H9 (cell line): ENCODE results near the gene LRRN4CL. TPM values are rescaled to one million over a fixed set of nuclear protein-coding genes. Genes with fewer than 3 reads are reported as not detected.

Source experiments
- DNase-seq: peaks from one replicate; pipeline ENCODE4 v3.0.0-alpha.2; 2017
- H2AFZ ChIP-seq: one replicate; pipeline ENCODE4 v1.6.1; 2013; ENCODE audit warnings: mild to moderate bottlenecking, low read length, control low read depth, moderate library complexity
- H2AK5ac ChIP-seq: 2 replicates; pipeline ENCODE4 v1.6.1; 2013; ENCODE audit warnings: low read length, control low read depth, mixed read lengths; ENCODE audit not compliant: insufficient read length
- H2BK120ac ChIP-seq: one replicate; pipeline ENCODE4 v1.6.1; 2013; ENCODE audit warnings: low read depth, mild to moderate bottlenecking, low read length, control low read depth, inconsistent platforms; ENCODE audit not compliant: poor library complexity, severe bottlenecking
- H2BK12ac ChIP-seq: 2 replicates; pipeline ENCODE4 v1.6.1; 2013; ENCODE audit warnings: low read length, control low read depth, mixed read lengths, low read depth; ENCODE audit not compliant: insufficient read length
- H2BK15ac ChIP-seq: 2 replicates; pipeline ENCODE4 v1.6.1; 2013; ENCODE audit warnings: low read depth, low read length, control low read depth
- H2BK20ac ChIP-seq: one replicate; pipeline ENCODE4 v1.6.1; 2013; ENCODE audit warnings: low read depth, mild to moderate bottlenecking, low read length, control low read depth, inconsistent platforms; ENCODE audit not compliant: poor library complexity, severe bottlenecking
- H2BK5ac ChIP-seq: 2 replicates; pipeline ENCODE4 v1.6.1; 2013; ENCODE audit warnings: low read length, control low read depth, mixed read lengths; ENCODE audit not compliant: insufficient read length
- H3K14ac ChIP-seq: 2 replicates; pipeline ENCODE4 v1.6.1; 2013; ENCODE audit warnings: low read length, control low read depth; ENCODE audit not compliant: insufficient read depth
- H3K18ac ChIP-seq: 2 replicates; pipeline ENCODE4 v1.6.1; 2013; ENCODE audit warnings: low read depth, mild to moderate bottlenecking, mixed read lengths, low read length, control low read depth; ENCODE audit not compliant: insufficient read length
- H3K23ac ChIP-seq: 2 replicates; pipeline ENCODE4 v1.6.1; 2013; ENCODE audit warnings: low read length, control low read depth, mixed read lengths, low read depth; ENCODE audit not compliant: insufficient read length
- H3K23me2 ChIP-seq: 2 replicates; pipeline ENCODE4 v1.6.1; 2013; ENCODE audit warnings: low read depth, mild to moderate bottlenecking, mixed read lengths, low read length, control low read depth; ENCODE audit not compliant: insufficient read length, poor library complexity, severe bottlenecking
- H3K27ac ChIP-seq: 2 replicates; pipeline ENCODE4 v1.5.1; 2013; ENCODE audit warnings: low read length, control low read depth, mixed read lengths, low read depth; ENCODE audit not compliant: insufficient read length
- H3K27me3 ChIP-seq: 2 replicates; pipeline ENCODE4 v1.6.1; 2013; ENCODE audit warnings: low read length, control low read depth, inconsistent platforms; ENCODE audit not compliant: insufficient read depth
- H3K4ac ChIP-seq: 2 replicates; pipeline ENCODE4 v1.6.1; 2013; ENCODE audit warnings: low read depth, mild to moderate bottlenecking, control low read depth, inconsistent platforms, low read length, moderate library complexity
- H3K4me1 ChIP-seq: 2 replicates; pipeline ENCODE4 v1.6.1; 2013; ENCODE audit warnings: low read length, control low read depth, inconsistent platforms; ENCODE audit not compliant: insufficient read depth
- H3K4me2 ChIP-seq: 2 replicates; pipeline ENCODE4 v1.6.1; 2013; ENCODE audit warnings: low read length, control low read depth, mixed read lengths; ENCODE audit not compliant: insufficient read length, insufficient read depth
- H3K56ac ChIP-seq: 2 replicates; pipeline ENCODE4 v1.6.1; 2013; ENCODE audit warnings: low read depth, mild to moderate bottlenecking, mixed read lengths, low read length, control low read depth; ENCODE audit not compliant: insufficient read length
- H3K79me1 ChIP-seq: 2 replicates; pipeline ENCODE4 v1.6.1; 2013; ENCODE audit warnings: low read depth, mild to moderate bottlenecking, moderate library complexity, low read length, control low read depth, inconsistent platforms; ENCODE audit not compliant: insufficient read depth, poor library complexity, severe bottlenecking
- H3K79me2 ChIP-seq: 2 replicates; pipeline ENCODE4 v1.6.1; 2013; ENCODE audit warnings: low read length, control low read depth, inconsistent platforms; ENCODE audit not compliant: insufficient read depth
- H3K9ac ChIP-seq: 2 replicates; pipeline ENCODE4 v1.6.1; 2013; ENCODE audit warnings: low read length, control low read depth, mixed read lengths; ENCODE audit not compliant: insufficient read length; ENCODE audit errors: extremely low read depth
- H3K9me3 ChIP-seq: one replicate; pipeline ENCODE4 v1.6.1; 2013; ENCODE audit warnings: low read depth, low read length, inconsistent platforms; ENCODE audit not compliant: control insufficient read depth
- H3T11ph ChIP-seq: one replicate; pipeline ENCODE4 v1.6.1; 2013; ENCODE audit warnings: mild to moderate bottlenecking, low read length, control low read depth, inconsistent platforms
- H4K20me1 ChIP-seq: one replicate; pipeline ENCODE4 v1.6.1; 2013; ENCODE audit not compliant: control insufficient read depth, insufficient read length, insufficient read depth
- H4K5ac ChIP-seq: 2 replicates; pipeline ENCODE4 v1.6.1; 2013; ENCODE audit warnings: low read depth, mild to moderate bottlenecking, mixed read lengths, low read length, control low read depth; ENCODE audit not compliant: insufficient read length
- H4K8ac ChIP-seq: replicated peaks from 2 replicates; pipeline ENCODE4 v1.6.1; 2013; ENCODE audit warnings: low read length, control low read depth, mixed read lengths, low read depth; ENCODE audit not compliant: insufficient read length
- H4K91ac ChIP-seq: 2 replicates; pipeline ENCODE4 v1.6.1; 2013; ENCODE audit warnings: low read depth, mild to moderate bottlenecking, moderate library complexity, mixed read lengths, low read length, control low read depth; ENCODE audit not compliant: insufficient read length
- H3K27ac Mint-ChIP-seq, 3 experiments: 2 replicates in 2 of 3; 3 replicates in 1 of 3; pipeline ENCODE4 v1.8.0; 2020 to 2021; ENCODE audit warnings: mixed read lengths in 3 of 3, mild to moderate bottlenecking in 1 of 3, moderate library complexity in 1 of 3
- H3K27me3 Mint-ChIP-seq: 2 replicates; pipeline ENCODE4 v1.8.0; 2021; ENCODE audit warnings: low read depth, mild to moderate bottlenecking, moderate library complexity, mixed read lengths
- H3K36me3 Mint-ChIP-seq, 3 experiments: 2 replicates in 2 of 3; 3 replicates in 1 of 3; pipeline ENCODE4 v1.8.0; 2020 to 2021; ENCODE audit warnings: low read depth in 3 of 3, mixed read lengths in 3 of 3; ENCODE audit not compliant: insufficient read depth in 1 of 3
- H3K4me1 Mint-ChIP-seq, 2 experiments: 2 replicates each; pipeline ENCODE4 v1.8.0; 2020; ENCODE audit warnings: mixed read lengths in 2 of 2
- H3K4me3 Mint-ChIP-seq, 2 experiments: 2 replicates in 1 of 2; 3 replicates in 1 of 2; pipeline ENCODE4 v1.8.0; 2020 to 2021; ENCODE audit warnings: mild to moderate bottlenecking in 2 of 2, mixed read lengths in 2 of 2, moderate library complexity in 1 of 2
- H3K9me3 Mint-ChIP-seq, 2 experiments: 2 replicates in 1 of 2; 3 replicates in 1 of 2; pipeline ENCODE4 v1.8.0; 2020; ENCODE audit warnings: mild to moderate bottlenecking in 2 of 2, mixed read lengths in 2 of 2, moderate library complexity in 1 of 2
- WGBS: extraction: QIAGEN DNeasy Blood & Tissue Kit; methylation state at CpG from one replicate; pipeline ENCODE4 v1.1.7; 2013; ENCODE audit warnings: missing lambda C conversion rate, low lambda C conversion rate, mixed read lengths; ENCODE audit not compliant: insufficient read length; ENCODE audit errors: extremely low coverage; 5-methylcytosine and 5-hydroxymethylcytosine counted together
- total RNA-seq: library from RNA; stranded (reverse); gene quantifications from 2 replicates; pipeline ENCODE4 v1.2.1, GENCODE V29; 2021
- TF ChIP-seq, protein P1 (sequence below): fragments of 200-600 bp; sonication (generic); conservative IDR thresholded peaks from 3 replicates; pipeline ENCODE4 v1.8.0; 2021; ENCODE audit warnings: antibody characterized with exemption, mild to moderate bottlenecking

Gene LRRN4CL
- total RNA-seq, 1 experiment from 2014 or later: 0.59 TPM

DNA sequence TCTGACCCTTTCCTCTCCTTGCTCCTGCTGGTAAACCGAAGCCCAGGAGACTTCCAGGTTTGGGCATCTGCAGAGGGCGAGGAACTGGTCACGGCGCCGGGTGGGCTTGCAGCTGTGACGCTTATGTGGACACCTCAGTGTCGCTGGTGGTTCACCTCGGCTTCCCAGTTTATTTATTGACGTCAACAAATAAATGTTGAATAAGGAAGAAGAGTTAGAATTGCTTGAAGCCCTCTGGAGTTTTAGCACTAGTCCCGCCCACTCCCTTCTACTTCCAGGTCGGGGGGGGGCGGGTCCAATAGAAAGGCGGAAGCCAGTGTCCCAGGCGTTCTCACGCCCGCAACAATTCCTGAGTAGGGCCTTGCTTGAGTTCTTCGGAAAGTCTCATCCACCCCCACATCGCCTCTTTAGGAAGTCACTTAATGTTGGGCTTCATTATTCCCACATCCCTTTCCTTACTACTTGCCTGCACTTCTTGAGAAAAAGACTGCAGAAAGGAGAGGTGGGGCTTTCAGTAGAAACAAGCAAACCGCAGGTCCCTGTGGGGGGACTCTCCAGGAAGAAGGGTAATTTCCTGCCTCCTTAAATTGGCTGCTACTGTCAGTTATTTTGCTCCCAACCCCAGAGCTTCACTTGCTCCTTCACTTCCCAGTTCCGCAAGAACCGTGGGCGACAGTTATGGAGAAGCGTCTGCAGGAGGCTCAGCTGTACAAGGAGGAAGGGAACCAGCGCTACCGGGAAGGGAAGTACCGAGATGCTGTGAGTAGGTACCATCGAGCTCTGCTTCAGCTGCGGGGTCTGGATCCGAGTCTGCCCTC lies 39.0 kb upstream of the LRRN4CL start, which contains the start of gene TTC9C:
TTC9C (plus strand) TSS at position 316 of the 818 bp plus-strand sequence; CDS start at position 679, 363 bp downstream.
- peaks cover 6% of the 10 kb centered on the region for H3K79me1 ChIP-seq
- H3K4me2 ChIP-seq: peak within 1 kb of the TSS; percentile 99
- no peak within 1 kb of the TSS for H2BK120ac ChIP-seq
- H3K27me3 ChIP-seq: no peaks in the 10 kb centered on the region
- peak within 1 kb of the TSS; percentile 96 for H3K27ac ChIP-seq
- no peak within 1 kb of the TSS for H4K5ac ChIP-seq
- H3K56ac ChIP-seq: no peak within 1 kb of the TSS
- Mint-ChIP-seq H3K27ac (peak within 1 kb of the TSS; percentile 99 to 100 (median 100)), H3K4me3 (peak within 1 kb of the TSS; percentile 89 to 95), H3K27me3 (no peaks in the 10 kb centered on the region), H3K9me3 (no peaks in the 10 kb centered on the region), H3K36me3 (peaks cover 21 to 43% (median 35%) of the 10 kb centered on the region in 3 experiments), H3K4me1 (peaks cover 20 to 27% of the 10 kb centered on the region in 2 experiments)
- no peak within 1 kb of the TSS for H4K8ac ChIP-seq
- H2AFZ ChIP-seq: peak within 1 kb of the TSS; percentile 34
- peaks cover 30% of the 10 kb centered on the region for H3K79me2 ChIP-seq
- no peak within 1 kb of the TSS for H3K23ac ChIP-seq
- H2BK12ac ChIP-seq: no peak within 1 kb of the TSS
- peak; percentile 81 for DNase-seq
- H3K9ac ChIP-seq: peak within 1 kb of the TSS; percentile 93
- peak within 1 kb of the TSS; percentile 77; the same call in 1 of the 2 replicates for H3K14ac ChIP-seq
- peaks cover 25% of the 10 kb centered on the region for H3K23me2 ChIP-seq
- H2BK15ac ChIP-seq: no peak within 1 kb of the TSS
- H3T11ph ChIP-seq: no peak within 1 kb of the TSS
- peak within 1 kb of the TSS; percentile 33 for H2BK5ac ChIP-seq
- H3K18ac ChIP-seq: peak within 1 kb of the TSS; percentile 78
- no CpG with 5 or more reads among the region's 29 CpGs for WGBS
- no peaks in the 10 kb centered on the region for H3K4me1 ChIP-seq
- no peak within 1 kb of the TSS for H2BK20ac ChIP-seq
- no peak within 1 kb of the TSS for H3K4ac ChIP-seq
- no peaks in the 10 kb centered on the region for H3K9me3 ChIP-seq
- no peak within 1 kb of the TSS for H2AK5ac ChIP-seq
- H4K20me1 ChIP-seq: no peaks in the 10 kb centered on the region
- TF ChIP-seq, protein P1, sequence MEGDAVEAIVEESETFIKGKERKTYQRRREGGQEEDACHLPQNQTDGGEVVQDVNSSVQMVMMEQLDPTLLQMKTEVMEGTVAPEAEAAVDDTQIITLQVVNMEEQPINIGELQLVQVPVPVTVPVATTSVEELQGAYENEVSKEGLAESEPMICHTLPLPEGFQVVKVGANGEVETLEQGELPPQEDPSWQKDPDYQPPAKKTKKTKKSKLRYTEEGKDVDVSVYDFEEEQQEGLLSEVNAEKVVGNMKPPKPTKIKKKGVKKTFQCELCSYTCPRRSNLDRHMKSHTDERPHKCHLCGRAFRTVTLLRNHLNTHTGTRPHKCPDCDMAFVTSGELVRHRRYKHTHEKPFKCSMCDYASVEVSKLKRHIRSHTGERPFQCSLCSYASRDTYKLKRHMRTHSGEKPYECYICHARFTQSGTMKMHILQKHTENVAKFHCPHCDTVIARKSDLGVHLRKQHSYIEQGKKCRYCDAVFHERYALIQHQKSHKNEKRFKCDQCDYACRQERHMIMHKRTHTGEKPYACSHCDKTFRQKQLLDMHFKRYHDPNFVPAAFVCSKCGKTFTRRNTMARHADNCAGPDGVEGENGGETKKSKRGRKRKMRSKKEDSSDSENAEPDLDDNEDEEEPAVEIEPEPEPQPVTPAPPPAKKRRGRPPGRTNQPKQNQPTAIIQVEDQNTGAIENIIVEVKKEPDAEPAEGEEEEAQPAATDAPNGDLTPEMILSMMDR: no peak
- no peak within 1 kb of the TSS for H4K91ac ChIP-seq
